Activated CD4-positive, alpha-beta T cell treated with anti-CD3 and anti-CD28 coated beads, Interleukin-2, amount 50 U/mL, for 48 hours (primary cell): Measurements from ENCODE around the gene MORF4L1.
"Not testable (repeated sequence)": the region's sequence is repeated elsewhere in the genome, so short reads cannot be mapped to it uniquely, and the experiment has no call there.

Experiments
- DNase-seq, 2 experiments: peaks; one replicate each; pipeline ENCODE4 v3.0.0-alpha.2; 2020

The MORF4L1 gene

DNA sequence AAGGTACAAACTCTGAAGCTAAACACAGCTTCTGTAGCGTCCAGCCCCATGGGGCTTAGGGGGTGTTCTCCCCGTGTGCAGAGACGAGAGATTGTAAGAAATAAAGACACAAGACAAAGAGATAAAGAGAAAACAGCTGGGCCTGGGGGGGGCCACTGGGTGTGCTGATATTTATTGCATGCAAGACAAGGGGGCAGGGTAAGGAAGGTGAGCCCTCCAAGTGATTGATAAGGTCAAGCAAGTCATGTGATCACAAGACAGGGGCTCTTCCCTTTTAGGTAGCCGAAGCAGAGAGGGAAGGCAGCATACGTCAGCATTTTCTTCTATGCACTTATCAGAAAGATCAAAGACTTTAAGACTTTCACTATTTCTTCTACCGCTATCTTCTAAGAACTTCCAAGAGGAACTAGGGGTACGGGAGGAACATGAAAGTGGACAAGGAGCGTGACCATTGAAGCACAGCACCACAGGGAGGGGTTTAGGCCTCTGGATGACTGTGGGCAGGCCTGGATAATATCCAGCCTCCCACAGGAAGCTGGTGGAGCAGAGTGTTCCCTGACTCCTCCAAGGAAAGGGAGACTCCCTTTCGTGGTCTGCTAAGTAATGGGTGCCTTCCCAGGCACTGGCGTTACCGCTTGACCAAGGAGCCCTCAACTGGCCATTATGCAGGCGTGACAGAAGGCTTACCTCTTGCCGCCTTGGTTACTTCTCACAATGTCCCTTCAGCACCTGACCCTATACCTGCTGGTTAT is 29.8 kb downstream of the MORF4L1 start:
- DNase-seq: not testable (repeated sequence)

DNA sequence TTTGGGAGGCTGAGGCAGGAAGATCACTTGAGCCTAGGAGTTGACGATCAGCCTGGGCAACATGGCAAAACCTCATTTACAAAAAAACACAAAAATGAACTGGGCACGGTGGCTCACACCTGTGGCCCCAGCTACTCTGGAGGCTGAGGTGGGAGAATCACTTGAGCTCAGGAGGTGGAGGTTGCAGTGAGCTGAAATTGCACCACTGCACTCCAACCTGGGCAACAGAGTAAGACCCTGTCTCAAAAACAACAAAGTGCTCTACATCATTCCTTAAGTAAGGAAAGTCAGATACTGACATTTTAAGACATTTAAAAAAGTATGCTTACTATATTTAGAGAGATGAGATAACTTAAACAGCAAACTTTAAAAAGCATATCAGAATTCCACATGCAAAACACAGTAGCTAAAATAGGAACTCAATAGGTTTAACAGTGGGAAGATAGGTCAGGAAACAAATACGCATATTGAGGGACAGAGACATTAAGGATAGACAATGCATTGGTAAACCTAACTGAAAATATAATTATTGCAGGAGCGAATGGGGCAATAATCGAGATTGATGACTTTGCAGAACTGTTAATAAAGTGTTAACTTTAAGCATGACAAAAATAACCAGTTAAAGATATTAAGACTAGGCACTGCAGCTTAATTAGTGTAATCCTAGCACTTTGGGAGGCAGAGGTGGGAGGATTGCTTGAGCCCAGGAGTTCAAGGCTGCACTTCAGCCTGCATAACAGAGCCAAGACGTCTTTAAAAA is 32.1 kb downstream of the MORF4L1 start:
- no peak for DNase-seq

DNA sequence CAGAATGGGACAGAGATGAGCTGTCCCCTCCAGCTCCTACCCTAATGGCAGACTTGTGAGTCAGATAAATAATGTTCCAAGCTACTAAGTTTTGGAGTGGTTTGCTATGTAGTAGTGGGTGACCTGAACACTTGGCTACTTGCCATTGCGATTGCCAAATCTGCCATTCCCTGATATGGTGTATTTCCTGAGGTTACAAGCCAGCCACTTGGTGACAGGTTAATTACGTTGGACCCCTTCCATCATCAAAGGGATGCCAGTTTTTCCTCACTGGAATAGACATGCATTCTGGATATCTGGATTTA is 33.6 kb downstream of the MORF4L1 start:
- no peak for DNase-seq

DNA sequence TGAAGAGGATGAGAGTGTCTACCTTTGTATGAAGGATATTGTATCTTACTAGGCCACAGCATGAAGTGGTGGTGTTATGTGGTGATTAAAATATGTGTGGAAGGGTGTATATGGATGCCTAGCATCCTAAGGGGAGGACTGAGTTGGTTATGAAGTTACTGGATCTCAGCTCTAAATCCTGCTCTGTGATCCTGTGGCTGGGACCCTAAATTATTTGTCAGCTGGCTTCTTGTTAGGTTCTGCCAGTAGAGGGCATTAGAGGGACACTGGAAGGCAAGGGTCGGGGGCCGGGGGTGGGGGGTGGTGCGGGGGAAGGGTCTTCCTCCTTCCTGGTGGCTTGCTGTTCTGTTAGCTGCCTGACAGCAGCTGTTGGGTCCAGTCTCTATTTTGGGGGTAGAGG is 34.9 kb downstream of the MORF4L1 start:
- no peak for DNase-seq

DNA sequence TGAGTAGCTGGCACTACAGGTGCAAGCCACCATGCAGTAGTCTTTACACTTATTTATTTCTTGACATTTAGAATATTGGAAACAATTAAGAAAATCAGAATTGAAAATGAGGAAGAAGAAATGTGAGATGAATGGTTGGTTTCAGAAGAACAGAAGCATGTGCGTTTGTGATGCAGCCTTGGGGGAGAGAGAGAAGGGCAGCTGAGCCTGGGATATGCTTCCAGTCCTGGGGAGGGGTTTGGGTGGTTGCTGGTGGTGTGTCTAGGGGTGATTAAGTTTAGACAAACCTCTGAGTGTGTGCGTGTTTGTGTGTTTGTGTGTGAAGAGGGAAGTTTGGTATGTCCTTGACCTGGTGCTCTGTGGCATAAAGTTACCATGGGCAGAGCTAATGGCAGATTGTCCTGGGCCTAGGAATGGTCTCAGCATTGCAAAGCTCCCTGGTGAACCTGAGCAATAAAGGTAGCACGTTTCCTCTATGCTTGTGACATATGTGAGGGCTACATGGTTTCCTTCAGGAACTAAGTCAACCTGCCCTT is 36.5 kb downstream of the MORF4L1 start:
- DNase-seq: no peak

DNA sequence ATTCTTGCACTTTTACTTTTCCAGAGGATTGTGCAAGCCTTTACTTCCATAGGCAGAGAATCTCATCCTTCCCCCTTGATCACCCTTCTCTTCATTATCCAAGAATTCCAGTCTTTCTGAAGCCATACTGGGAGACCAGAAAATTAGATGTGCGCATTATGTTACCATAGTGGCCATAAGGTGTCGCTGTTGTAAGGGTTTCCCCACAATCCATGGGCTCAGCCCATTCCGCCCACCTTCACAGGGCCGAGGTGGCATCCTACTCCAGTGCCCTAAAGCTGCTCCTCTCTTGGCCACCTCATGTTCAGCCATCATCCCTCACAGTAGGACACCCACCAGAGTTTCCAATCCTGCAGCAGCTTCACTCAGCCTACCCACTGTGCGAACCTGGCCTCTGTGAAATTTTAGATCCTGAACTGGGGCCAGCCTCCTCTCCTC is 37.1 kb downstream of the MORF4L1 start:
- DNase-seq: peak; percentile 19 to 26

DNA sequence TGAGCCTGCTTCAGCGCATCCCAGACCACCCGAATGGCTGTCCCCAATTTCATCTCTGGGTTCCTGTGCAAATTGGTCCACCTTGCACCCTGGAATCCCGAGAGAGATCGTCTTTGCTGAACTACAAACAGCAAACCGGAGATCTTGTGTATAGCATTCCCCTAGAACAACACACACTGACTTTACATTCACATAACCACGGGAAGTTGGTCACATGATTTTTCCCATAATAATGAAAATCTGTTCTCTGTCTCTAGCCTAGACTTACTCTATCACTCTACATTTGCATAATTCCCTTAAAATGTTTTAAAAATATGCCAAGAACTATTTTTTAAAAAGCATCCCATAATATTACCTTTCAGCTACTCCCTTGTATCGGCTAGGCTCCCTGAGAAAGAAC is 37.6 kb downstream of the MORF4L1 start:
- DNase-seq: no peak

DNA sequence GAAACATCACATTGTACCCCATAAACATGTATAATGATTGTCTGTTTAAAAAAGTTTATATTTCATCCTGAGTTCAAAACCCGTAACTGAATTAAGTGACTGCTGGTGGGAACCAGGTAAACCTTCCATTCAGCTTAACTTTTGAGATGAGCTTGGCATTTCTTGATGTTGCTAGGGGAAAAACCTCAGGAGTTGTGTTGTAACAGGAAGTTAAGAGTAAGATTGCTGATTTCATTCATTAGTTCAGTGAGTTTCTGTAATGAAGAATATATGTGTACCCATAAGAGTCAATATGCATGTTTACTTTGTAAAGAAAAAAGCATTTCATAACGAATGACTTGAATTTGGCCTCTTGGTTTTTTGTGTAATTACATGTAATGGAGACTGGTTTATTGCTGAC is 39.6 kb downstream of the MORF4L1 start:
- DNase-seq: no peak

DNA sequence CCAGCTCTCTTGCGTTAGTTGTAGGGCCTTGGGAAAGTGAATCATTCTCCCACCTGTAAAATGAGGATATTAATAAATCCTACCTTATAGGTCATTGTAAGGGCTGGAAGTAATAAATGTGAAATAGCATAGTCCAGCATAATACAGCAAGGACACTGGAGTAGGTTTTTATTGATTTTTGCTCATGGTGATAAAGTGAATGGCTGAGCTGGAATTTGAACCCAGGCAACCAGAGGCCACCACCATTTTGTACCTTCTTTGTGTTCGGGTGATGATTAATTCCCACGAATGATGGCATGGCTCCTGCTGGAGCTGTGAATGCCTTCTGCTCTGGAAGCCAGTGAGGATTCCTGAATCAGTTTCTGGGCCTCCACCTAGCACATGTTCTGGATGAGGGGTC is 40.3 kb downstream of the MORF4L1 start:
- no peak for DNase-seq

DNA sequence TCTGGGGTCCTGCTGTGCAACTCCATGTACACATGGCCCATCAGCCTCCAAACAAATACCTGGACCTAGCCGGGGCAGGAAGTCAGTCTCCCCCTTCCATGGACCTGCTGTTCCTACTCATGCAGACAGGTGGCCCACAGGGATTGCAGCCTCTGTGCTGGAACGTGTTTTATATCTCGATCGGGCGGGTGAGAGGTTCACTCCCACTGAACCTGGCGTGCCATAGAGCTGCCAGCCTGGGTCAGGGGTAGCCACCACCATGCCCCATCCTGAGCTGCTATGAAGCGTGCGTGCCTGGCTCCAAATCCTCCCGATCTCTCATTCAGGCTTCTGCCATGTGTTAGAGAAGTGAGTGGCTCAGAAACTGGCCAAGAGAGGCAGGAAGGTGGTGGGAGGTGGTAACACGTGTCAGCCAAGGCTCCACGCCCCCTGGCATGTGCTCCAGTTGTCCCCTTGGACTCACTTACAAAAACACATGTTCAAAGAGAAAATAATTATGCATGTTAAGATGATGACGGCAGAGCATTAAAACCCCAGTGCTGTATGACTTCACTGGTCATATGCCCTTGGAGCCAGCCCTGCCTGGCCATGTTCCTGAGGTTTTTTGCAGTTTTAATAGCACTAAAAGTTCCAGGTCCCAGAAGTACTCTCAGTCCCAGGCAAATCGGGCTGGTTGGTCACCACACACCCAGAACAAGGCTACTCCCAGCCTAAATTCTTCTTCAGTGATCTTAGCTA is 41.5 kb downstream of the MORF4L1 start:
- DNase-seq: no peak

DNA sequence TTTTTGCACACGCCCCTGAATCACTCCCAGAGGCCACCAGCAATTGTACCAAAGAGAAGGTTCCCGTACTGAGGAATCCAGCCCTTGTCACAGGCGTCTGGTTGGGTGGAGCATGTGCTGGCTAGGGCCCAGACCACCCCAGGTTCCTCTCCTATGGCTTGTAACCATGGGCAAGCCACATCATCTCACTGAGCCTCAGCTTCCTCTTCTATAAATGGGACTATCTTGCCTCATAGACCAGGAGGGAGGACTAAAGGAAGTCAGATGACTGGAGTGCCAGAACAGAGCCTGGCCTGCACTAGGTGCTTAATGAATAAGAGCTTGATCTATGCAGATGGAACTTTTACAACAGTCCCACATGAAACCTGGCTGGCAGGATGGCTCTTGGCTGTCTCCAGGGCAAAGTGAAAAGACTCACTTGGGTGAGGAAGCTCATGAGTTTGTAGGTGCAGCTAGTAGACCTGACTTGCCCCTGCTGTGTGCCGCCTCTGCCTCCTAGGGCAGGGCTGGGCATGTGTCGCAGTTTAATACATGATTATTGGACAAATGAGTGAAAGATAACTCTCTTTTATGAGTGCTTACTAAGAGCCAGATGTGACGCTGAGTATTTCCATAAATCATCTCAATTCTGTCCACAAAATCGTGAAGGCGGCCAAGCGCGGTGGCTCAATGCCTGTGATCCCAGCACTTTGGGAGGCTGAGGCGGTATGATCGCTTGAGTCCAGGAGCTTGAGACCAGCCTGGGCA is 42.8 kb downstream of the MORF4L1 start:
- no peak for DNase-seq

DNA sequence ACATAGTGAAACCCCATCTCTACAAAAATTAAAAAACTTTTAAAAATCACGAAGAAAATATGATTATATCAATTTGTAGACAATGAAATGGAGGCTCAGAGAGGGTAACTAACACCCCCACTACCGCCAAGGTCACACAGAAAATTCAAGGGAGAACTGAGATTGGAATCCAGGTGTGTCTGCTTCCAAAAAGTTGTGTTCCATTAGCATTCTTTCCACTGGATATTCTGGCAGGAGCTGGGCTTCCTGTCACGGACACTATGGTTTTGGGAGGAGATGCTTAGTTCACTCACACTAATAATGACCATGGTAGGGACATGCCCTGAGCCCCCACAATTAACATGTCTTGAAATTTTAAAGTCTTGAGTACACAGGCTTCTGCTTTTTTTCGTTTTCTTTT is 43.4 kb downstream of the MORF4L1 start:
- no peak for DNase-seq

DNA sequence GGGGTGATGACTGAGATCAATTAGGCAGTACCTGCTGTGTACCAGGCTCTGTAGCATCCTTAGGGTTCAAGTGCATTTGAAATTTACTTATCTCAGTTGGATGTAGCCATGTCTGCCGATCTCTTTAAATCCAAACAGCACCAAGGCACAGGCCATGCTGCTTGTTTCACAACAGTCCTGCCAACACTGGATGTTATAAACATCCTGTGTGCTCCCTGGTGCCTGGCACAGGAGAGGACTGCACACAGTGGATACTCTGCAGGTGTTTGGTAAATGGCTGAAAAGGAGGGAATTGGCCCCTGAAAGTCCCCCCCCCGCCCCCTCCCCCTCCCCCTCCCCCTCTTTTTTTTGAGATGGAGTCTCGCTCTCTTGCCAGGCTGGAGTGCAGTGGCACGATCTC is 45.2 kb downstream of the MORF4L1 start:
- DNase-seq: no peak

DNA sequence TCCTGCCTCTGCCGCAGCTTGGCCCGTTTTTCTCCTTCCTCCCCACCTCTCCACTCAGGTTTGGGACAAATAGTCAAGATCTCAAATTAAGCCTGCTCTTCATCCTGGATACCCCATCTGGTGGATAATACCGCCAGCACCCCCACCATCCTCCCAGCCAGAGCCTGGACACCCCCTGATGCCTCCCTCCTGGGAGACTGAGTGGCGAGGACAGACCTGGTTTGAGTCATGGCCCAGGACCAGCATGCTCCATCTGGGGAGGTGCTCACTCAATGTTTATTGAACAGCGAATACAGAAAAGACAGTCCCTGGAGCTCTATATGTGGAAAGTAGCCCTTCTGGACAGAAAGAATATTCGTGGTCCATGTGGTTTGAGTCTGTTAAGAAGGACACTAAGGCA is 48.8 kb downstream of the MORF4L1 start:
- no peak for DNase-seq

DNA sequence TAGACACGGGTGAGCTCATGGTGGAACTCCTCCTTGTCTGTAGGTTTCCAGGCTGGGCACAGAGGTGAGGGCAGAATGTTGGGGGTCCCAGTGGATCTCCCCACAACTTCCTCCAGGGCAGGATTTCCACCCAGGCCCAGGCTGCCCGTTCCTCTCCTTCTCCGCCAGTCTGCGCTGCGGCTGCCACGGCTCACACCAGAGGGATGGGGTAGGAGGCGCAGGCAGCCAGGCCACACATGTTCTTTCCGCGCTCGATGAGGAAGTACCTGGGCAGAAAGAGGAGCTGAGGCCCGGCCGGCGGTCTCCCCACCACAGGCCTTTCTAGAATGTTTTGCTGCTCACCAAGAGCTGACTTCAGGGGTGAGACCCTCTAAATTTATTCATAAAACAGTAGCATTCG is 49.2 kb downstream of the MORF4L1 start:
- no peak for DNase-seq

DNA sequence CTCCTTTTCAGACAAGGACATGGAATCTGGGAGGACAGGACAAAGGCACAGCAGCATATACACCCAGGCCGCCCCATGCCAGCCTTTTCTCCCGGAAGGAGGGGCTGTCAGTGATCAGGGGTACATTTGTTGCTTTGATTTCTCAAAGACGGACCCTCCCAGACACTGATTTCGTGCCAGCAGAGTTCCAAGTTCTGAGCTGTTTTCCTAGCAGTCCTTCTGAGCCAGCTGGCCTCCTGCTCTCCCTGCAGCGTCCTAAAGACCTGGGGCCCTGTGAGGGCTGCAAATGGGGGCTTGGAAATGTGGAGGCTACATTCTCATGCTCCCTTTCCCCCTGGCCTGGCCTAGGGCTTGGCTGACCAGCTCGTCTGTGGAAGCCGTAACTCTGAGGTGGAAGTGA is 49.8 kb downstream of the MORF4L1 start:
- DNase-seq: no peak

DNA sequence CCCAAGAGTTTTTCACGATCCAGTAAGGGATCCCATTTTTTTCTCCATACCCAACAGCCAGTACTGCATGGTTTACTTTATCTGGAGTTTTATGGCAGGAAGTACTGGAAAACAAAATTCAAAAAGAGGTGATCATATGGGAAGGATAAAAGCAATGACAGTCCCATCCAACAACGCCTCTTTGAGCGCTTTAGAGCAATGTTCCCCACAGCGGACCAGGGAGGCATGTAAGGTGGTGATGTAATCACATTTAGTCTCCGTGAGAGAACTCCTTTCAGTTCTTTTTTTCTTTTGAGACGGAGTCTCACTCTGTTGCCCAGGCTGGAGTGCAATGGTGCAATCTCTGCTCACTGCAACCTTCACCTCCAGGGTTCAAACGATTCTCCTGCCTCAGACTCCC is 50.3 kb downstream of the MORF4L1 start:
- DNase-seq: no peak

DNA sequence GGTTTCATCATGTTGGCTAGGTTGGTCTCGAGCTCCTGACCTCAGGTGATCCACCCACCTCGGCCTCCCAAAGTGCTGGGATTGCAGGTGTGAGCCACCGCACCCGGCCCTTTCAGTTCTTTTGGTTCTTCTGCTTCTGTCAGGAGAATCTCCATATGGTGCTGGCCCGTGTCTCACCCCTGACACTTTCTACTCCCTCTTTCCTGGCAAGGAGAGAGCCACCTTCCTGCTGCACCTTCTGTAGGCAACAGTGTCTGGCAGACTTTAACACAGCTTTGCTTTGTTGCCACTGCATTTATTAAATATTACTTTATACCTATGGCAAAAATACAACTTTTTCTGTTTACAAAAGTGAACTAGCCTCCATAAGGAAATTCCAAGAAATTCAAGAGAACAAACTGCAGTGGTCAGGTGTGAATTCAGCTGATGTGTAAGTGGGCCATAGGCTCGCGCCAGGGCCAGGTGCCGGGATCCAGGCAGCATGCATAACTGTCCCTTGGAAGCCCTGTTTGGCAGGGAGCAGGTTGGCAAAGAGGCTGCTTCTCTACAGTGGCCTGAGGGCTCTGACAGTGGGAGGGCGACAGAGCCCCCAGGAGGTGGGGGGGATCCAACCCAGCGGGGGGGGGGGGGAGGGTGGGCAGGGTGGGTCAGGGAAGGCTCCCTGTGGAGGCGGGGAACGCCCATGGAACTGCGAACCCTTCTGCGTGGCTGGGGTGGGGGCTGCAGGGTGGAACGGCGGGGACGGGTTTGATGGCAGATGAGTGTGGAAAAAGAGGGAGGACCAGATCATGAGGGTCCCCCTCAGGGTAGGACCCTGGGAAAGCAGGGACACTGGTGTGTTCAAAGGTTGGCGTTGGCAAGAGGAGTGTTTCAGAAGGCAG is 51.0 kb downstream of the MORF4L1 start:
- DNase-seq: no peak

DNA sequence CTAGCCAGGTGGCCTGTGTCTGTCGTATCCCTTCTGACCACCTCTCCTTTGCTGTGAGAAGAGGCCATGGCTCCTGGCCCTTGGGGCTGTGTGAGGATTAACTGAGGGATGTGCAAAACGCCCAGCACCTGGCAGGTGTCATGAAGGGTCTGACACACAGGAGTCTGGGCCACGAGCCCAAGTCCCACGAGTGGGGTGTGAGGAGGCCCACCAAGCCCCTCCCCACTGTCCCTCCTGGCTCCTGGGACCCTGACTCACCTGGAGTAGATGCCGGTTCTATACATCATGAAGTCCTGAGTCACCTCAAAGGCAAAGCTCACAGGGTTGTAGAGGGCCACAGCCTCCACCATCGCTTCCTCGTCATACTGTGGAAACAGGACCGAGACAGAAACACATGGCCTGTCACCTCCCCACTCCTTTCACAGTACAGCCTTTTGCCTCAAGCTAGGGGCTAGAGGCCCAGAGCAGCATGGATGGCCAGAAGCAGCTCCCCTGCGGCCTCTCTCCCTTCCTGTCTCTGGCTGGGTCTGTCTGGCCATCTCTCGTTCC is 52.5 kb downstream of the MORF4L1 start:
- no peak for DNase-seq

DNA sequence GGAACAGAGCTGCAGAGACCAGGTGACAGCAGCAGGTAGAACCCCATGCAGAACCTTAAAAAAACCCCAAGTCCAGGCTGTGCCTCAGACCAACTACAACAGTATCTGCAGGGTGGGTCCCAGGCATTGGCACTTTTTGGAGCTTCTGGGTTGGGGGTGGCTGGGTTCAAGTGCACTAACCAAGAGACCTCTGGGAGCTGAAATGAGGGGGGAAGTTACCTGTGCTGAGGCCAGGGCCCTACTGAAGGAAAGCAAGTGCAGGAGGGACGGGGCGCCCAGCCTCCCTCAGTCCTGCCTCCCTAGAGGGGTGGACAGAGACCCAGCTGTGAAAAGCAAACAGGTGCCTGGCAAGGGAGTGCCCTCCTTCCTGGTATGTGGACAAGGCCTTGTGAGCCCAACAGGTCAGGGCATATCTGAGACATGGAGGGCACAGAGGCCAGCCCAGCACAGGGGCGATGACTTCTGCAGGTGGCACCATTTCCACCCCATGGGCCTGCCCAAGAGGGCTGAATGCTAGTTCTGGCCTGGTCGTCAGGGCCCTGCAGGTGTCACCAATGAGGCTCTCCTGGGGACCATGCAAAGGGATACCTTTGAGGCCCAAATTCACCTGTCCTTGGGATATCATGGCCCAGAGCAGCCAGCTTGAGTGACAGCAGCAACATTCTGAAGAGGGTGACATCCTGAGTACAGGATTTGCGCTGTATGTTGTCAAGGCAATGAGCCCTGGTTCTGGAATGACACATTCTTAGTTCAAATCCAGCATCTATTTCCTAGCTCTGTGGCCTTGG is 53.5 kb downstream of the MORF4L1 start:
- DNase-seq: no peak
